ENCODE results near the gene CAMK4.
"Not testable (repeated sequence)": the region's sequence is repeated elsewhere in the genome, so short reads cannot be mapped to it uniquely, and the experiment has no call there.

CAMK4 gene

DNA sequence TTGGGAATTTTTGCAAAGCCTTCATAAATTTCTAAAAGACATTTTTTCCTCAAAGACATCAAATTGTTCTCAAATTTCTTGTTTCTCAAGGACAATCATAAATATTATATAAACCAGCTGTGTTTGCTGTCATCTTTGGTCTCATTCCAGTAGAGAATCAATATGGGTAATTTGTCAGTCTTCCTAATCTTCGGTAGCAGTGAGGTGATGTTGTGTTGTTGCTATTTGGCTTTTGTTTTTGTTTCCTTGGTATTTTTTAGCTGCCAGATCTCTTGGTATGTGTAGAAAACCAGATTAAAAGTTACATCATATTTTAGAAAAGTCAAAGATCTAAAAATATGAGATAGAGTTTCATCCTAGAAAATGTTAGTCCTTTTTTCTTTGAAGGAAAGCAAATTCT, 87.5 kb downstream of the CAMK4 start:
- DNase-seq (ENCODE audit: low read depth) = no peak

DNA sequence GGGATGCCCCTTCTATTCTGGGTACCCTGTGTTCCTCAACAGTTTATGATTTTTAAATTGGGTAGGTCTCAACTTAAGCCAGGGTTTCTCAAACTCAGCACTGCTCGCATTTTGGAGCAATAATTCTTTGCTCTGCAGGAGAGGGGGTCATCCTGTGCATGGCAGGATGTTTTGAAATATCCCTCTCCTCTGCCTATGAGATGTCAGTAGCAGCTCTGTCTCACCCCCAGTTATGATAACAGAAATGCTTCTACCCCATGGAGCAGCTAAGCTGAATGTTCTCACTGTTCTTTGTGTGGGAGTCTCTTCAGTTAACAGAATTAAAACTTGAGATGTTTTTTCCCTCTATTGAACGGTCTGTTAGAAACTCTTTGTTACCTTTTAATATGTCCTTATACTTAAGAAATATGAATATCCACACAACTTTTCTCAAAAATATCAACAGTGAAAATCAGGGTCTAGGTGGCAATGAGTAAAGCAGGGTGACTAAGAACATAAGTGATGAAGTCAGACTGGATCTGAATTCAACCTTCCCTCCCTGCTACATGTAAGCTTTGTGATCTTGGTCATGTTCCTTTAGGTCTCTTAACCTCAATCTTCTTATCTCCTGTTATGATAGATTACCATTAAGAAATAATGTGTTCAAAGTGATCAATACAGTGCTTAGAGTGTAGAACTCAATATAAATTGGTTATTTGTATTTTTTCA, 89.0 kb downstream of the CAMK4 start:
- DNase-seq (ENCODE audit: low read depth) = no peak

DNA sequence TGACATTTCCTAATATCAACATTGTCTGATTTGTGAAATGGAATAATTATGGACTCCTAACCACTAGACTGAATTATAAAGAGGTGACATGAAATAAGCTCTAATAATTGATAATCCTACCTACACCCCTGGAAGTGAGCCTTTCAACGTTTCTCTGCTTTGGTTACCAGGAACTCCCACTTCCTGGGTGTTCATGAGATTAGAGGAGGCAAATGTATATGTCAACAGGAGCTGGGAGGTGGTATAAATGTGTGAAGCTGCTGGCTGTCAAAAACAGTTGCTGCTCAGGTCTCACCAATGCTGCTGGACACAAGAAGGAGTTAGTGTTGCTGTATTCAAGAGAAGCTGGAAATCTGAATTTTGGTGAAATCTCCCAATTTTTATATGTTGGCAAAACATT, 96.8 kb downstream of the CAMK4 start:
- DNase-seq (ENCODE audit: low read depth) = no peak

DNA sequence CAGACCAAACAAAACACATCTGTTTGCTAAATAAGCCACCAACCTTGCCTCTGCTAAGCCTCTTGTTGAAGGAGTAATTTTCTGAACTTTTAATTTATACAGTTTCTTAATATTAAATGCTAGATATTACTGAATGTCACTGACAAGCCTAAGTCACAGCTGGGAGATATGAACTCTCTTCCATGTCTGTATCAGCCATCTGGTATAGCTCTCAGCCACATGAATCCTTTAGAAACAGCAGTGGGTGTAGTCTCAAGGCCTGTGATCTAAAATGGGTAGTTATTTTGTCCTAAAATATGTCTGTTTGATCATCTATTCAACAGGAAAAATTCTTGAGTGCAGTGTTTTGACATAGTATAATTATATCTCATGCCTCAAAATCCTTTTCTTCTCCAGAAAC, 97.2 kb downstream of the CAMK4 start:
- DNase-seq (ENCODE audit: low read depth) = no peak

DNA sequence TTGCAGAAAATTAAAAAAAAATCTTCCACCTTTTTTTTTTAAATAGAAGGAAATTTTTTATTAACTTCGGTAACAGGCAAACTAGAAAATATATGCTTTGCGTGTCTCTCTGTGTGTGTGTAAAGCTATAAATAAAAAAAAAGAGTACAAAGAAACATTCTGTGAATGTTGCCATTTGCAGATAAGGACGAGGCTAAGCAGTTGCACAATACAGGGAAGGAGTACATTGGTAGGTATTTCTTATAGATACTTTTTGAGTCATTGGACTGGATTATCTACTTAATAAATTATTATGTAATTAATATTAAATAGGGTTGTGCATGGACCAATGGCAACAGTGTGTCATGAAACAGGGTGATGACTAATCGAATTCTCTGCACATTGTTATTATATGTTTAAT, 102.4 kb downstream of the CAMK4 start:
- no peak for DNase-seq (ENCODE audit: low read depth)

DNA sequence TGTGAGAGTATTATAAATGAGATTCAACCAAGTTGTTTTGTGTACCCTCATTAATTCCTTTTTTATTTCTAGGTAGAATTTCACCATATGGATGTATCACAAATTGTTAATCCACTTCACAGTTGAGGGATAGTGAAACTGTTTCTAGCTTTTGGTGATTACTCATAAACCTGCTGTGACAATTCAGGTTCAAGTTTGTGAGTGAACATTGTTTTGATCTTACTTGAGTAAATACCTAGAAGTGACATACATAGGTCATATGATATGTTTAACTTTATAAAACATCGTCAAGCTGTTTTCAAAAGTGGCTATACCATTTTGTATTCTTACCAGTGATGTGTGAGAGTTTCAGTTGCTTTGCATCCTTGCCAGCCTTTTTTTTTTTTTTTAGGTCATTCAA, 112.9 kb downstream of the CAMK4 start:
- DNase-seq (ENCODE audit: low read depth) = no peak

DNA sequence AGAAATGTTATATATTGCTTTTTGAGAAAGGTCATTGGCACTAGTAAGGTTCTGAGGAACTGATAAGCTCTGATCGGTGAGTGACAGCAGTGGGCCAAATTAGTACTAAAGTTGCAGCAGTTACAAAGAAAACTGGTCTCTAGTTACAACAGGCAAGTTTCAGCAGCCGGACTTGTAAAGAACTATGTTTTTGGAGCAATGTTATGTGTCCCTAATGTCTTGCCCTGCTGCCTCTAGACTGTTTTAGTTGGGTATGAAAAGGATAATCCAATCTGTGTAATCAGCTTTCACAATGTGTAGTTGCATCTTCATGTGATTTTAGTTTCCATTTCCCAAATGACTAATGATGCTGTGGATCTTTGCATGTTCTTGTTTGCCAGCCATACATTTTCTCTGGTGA, 113.5 kb downstream of the CAMK4 start:
- DNase-seq (ENCODE audit: low read depth) = no peak

DNA sequence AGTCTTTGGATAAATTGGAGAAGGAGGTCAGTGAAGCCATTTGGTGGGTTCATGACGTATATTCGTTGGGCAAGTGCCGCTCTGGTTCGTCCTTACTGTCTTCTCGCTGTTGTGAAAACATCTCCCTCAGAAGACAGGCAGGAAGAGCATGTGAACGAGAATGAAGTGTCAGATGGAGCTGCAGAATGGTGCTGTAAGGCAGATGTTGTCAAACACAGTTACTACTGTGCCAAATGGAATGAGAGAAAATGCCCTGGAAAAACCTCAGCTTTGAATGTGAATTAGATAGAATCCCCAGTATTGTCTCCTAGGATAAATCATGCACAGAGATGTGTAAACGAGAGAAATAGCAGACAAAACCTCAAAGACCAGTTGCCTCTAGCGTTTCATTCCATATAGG, 121.5 kb downstream of the CAMK4 start:
- no peak for DNase-seq (ENCODE audit: low read depth)

DNA sequence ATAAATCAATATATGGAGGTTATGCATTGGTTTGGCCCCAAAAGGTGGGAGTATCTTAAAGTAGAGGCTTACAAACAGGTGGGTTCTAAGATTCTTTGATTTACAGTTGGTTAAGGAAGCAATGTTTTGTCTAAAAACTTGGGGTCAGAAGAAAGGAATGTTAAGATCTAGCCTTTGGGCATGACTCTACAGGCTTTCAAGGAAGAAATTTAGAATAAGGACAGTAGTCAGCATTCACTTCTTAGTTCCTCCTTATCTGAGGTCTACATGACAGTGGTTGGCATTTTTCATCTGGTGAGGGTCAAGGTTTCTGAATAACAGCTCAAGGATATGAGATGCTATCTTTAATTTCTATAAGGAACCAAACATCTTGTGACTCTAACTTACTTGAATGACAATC, 122.8 kb downstream of the CAMK4 start:
- no peak for DNase-seq (ENCODE audit: low read depth)

DNA sequence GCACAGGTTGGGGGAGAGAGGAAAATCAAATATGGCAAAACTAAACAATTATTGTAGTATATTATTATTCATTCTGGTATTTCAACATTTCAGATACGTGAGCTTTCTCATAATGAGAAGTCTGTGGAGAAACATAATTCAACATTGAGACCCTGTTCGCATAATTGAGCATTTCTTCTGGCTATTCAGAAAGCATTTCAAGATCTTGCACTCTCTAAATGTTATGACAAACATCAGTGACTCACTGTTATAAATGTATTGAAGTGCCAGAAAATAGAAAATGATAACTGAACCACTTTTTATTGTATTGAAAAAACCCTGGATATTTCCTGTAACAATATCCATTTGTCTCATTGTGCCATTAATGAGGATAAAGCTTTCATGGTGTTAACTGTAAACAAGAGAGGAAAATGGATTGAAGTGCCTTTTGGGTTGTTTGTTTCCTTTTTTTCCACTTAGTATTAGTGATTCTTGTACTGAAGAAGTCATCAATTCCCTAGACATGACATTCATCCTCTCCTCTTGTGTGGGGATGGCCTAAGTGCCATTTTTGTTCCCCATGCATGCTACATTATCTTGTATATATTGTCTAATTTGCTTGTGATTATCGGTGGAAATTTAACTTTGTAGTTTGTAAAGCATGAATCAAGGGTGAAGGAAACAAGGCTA, 124.6 kb downstream of the CAMK4 start:
- DNase-seq (ENCODE audit: low read depth) = no peak

DNA sequence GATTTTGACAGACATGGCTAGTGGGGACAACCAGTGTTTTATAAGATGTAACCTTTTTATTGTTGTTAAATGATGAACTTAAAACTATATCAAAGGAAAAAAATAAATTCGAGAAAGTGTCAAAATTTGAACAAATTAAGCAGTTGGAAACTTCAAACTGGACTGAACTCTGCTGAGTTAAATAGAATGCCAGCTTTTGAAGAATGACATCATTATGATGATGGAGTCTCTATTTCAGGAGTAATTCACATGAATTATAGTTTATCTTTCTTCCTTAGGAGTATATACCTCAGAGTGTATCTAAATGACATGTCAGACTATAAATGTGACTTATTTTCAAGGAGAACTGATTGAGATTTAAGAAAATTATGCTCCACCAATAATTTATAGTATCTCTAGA, 125.2 kb downstream of the CAMK4 start:
- DNase-seq (ENCODE audit: low read depth) = no peak

DNA sequence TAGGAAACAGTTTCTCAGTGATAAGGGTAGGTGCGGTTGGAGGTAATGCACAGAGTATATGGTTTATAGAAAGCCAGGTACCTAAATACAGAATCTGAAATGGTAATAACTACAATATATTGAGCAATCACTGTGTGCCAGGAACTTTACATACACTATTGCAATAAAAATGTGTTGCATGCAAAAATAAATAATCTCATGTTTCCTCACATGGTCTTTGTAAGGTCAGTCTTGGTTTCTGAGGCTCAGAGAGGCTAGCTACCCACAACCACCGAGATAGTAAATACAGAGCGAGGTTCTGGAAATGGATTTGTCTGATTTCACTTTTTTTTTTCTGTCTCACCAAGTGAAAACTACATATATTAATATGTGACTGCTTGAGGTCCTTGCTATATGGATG, 128.9 kb downstream of the CAMK4 start:
- no peak for DNase-seq (ENCODE audit: low read depth)

DNA sequence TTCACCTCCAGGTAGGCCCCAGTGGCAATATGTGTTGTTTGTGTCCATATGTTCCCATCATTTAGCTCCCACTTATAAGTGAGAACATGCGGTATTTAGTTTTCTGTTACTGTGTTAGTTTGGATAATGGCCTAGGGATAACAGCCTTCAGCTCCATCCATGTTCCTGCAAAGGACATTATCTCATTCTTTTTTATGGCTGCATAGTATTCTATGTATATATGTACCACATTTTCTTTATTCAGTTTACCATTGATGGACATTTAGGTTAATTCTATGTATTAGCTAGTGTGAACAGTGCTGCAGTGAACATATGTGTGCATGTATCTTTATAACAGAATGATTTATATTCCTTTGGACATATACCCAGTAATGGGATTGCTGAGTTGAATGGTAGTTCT, 134.5 kb downstream of the CAMK4 start:
- not testable (repeated sequence) for DNase-seq (ENCODE audit: low read depth)

DNA sequence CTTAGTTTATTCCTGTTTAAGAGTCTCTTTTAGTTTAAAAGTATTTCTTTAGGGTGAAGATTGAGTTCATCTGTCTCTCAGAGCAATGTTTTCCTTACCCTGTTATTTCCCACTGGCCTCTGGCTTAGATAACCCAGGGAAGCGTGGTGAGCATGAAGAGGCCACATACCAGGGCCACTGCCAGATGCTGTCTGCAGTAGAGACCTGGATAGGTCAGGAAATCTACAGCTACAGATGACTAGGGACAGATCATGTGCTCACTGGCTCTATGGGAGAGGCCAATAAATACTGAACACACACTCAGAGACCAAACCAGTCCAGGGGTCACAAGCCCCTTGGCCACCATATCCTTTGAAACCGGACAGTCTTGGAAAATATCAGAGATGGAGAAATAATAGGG, 136.0 kb downstream of the CAMK4 start:
- DNase-seq (ENCODE audit: low read depth) = no peak

DNA sequence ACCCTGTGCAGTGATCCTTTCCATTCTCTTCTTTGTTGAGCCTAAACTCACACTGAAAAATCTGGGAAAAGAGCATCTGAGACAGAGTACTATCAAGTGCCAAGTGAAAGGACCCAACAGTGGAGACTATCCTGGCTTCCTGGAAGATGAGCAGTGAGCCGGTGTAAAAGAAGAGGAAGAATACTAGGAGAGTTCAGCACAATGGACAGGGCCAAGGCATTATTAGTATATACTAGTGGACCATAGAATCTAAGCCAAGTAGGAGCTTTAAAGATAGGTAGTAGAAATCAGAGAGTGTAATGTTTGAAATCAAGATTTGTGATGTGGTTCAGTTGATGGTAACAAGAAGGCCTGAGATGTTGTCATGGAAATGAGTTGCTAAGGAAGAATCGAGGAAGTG, 140.8 kb downstream of the CAMK4 start:
- no peak for DNase-seq (ENCODE audit: low read depth)

DNA sequence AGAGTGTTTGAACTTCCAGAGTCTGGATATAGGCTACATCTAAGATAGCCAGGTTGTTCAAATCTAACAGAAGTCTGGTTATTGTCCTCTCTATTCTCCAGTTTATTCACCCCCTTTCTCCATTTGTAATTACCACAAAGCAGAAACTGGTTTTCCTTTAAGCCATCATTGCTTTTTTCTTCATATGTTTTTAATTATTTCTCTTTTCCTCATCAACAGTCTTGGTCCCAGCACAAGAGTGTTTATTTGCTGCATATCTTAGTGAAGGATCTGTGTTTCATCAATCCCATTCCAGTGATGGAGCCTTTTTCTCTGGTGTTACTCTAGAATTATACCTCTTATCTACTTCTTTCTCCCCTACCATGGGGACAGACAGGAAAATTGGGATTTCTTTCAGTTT, 142.2 kb downstream of the CAMK4 start:
- no peak for DNase-seq (ENCODE audit: low read depth)

DNA sequence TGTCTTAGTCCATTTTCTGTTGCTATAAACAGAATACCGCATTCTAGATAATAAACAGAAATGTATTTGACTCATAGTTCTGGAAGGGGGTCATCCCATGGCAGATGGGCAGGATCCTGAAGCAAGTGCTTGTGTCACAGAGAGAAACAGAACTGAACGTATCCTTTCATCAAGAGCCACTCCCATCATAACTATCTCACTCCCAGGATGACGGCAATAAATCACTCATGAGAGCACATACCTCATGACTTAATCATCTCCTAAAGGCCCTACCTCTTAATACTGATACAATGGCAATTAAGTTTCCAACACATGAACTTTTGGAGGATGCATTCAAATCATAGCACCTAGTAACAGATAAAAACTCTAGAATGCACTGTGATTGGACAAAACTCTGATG, 142.9 kb downstream of the CAMK4 start:
- no peak for DNase-seq (ENCODE audit: low read depth)

DNA sequence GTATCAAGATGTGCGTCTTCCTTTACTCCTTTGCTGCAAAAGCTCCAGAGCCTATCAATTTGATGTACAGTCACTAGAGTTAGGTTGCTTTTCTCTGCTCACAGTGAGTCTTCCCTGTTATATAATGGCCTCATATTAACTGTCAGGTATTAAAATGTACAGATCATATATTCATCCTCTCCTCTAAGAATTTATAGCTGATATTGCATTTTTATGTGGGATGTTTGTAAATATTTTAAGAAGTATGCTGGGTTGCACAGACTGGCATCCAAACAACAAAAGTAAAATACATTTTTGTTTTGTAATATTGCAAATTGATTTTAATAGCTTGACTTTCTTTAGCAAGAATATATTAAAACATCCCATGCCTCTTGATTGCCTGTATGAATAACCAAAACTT, 148.6 kb downstream of the CAMK4 start:
- no peak for DNase-seq (ENCODE audit: low read depth)

DNA sequence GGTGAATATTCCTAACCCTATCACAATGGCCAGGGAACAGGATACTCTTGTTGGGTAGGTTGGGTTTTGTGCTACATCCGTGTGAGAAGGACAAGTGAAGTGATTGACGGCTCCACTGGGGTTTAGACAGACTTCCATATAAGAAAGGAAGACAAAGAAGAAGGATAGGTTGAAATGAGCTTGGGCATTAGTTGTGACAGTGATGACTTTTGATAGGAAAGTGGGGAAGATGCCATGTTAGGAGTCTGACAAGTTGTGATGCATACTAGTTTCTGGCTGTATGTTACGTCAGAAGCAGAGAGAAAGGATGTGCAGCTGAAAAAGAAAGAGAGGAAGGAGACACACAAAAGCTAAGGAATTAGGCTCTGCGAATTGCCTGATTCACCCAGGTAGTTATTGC, 150.2 kb downstream of the CAMK4 start:
- no peak for DNase-seq (ENCODE audit: low read depth)

DNA sequence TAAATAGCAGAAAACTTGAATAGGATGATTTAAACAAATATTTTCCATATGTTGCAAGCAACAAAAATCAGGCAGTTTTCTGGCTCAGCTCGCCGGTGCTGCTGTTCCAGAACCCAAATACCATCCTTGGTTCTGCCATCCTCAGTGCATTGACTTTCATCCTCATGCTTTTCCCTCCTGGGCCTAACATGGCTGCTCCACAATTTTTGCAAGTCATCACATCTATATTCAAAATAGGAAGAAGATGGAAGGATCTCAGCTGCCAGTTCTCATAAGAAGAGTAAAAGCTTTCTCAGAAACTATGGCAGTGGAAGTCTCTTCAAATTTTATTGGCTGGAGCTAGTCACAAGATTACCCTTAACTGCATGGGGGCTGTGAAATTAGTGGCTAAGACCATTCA, 151.5 kb downstream of the CAMK4 start:
- no peak for DNase-seq (ENCODE audit: low read depth)

DNA sequence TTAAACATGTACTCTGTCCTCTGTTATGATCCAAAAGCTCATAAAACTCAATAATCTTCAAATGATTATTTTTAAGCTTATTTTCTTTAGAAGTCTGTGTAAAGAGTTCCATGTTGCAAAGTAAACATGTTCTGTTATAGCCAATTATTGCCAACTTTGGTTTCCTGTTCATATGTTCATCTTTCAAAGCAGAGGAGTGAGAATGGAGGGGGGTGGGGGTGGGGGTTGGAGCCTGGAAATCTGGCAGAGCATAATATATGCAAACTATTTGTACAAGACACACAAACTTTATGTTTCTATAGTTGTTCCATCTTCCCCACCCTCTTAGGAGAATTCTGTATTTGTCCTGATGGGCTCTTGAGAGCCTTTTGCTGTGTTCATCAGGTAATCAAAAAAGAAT, 153.1 kb downstream of the CAMK4 start:
- DNase-seq (ENCODE audit: low read depth) = no peak

DNA sequence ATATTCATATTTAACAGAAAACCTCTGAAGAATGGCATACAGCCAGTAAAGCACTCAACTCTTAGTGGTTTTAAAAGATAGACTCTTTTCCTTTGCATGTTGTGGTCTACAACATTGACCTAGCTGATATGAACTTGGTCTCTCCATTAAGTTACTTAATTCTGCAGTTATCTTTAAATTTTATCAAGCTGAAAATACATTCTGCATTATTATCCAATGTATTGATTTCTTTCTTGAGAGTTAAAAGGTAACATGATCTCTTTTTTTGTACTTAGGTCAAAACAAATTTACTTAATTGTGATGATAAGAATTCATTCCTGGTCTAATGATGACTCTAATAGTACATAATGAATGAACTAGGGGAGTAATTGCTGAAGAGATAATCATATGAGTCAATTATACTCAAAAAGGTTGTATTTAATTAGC, 155.2 kb downstream of the CAMK4 start:
- DNase-seq (ENCODE audit: low read depth) = no peak

DNA sequence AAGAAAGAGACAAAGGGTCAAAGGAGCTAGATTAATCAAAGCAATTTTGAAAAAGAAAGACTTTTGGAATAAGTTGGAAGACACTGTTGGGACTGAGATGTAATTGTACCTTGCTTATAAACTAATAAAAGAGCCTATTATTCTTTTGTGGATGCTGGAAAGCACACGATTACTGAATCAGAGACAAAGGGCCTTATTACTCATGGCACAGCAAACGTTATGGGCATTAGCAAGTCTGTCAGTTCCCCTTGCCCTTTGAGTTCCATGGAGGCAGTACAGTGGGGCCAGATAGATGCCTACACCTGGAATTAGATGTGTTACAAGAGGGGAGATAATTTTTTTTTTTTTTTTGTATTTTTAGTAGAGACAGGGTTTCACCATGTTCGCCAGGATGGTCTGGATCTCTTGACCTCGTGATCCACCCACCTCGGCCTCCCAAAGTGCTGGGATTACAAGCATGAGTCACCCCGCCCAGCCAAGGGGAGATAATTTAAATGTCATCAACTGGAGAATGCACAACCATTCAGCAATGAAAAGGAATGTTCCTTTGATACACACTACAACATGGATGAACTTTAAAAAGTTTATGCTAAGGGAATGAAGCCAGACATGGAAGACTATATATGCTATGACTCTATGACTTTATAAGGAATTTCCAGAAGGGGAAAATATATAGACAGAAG, 159.2 kb downstream of the CAMK4 start:
- DNase-seq (ENCODE audit: low read depth) = no peak

DNA sequence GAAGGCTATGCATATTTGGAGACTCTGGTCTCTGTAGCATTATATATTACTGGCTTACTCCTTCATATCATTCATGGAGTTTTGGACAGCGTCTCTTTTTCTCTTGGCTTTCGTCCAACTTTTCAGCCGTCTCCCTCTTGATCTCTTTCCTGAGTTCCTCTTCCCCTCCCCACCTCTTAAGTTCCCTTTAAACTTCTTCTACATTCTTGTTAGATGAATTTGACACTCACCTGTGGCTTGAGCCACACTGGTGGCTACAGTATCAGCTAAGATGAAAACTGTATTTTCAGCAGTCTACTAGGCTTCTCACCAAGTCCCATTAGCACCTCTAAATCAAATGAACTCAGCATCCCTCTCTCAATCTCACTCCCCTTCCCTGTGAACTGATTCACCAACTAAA, 160.0 kb downstream of the CAMK4 start:
- no peak for DNase-seq (ENCODE audit: low read depth)

Data from stimulated activated CD8-positive, alpha-beta memory T cell treated with anti-CD3 and anti-CD28 coated beads, Interleukin-15, amount 100 ng/mL, for 24 hours (primary cell).